NK-92 treated with Interleukin-12 subunit alpha and Interleukin-12 subunit beta, amount 100 ng/mL, for 24 hours (cell line): ENCODE data around the gene NUTM2E.
"Not testable (repeated sequence)": the region's sequence is repeated elsewhere in the genome, so short reads cannot be mapped to it uniquely, and the experiment has no call there.

Experiments
- DNase-seq: peaks from one replicate; lab custom pipeline; 2025; lab: John Stamatoyannopoulos, UW

NUTM2E gene

GRCh38 chr10:79826496-79827215 lies at the start of gene NUTM2E:
Gene NUTM2E (plus strand): TSS chr10:79826739. CDS start chr10:79841741, 15,002 bp downstream.
- DNase-seq: peak; percentile 71

GRCh38 chr10:79777997-79778396 lies 48.5 kb upstream of the NUTM2E start:
- not testable (repeated sequence) for DNase-seq

GRCh38 chr10:79779310-79779938 lies 47.1 kb upstream of the NUTM2E start:
- peak; percentile 1 for DNase-seq

GRCh38 chr10:79779992-79780391 lies 46.5 kb upstream of the NUTM2E start:
- DNase-seq: not testable (repeated sequence)

GRCh38 chr10:79781584-79781983 lies 45.0 kb upstream of the NUTM2E start:
- not testable (repeated sequence) for DNase-seq

- not testable (repeated sequence) for DNase-seq
Measured at GRCh38 chr10:79787455-79787952, 39.0 kb upstream of the NUTM2E start.

GRCh38 chr10:79789351-79789750 lies 37.2 kb upstream of the NUTM2E start:
- not testable (repeated sequence) for DNase-seq

- not testable (repeated sequence) for DNase-seq
Measured at GRCh38 chr10:79791906-79792517, 34.5 kb upstream of the NUTM2E start.

- DNase-seq: not testable (repeated sequence)
Measured at GRCh38 chr10:79799337-79799736, 27.2 kb upstream of the NUTM2E start.

GRCh38 chr10:79805857-79806256 lies 20.7 kb upstream of the NUTM2E start:
- not testable (repeated sequence) for DNase-seq

GRCh38 chr10:79811895-79812294 lies 14.6 kb upstream of the NUTM2E start:
- DNase-seq: not testable (repeated sequence)

- not testable (repeated sequence) for DNase-seq
Measured at GRCh38 chr10:79816290-79816689, 10.2 kb upstream of the NUTM2E start.

- DNase-seq: not testable (repeated sequence)
Measured at GRCh38 chr10:79823387-79823786, 3.2 kb upstream of the NUTM2E start.

- not testable (repeated sequence) for DNase-seq
Measured at GRCh38 chr10:79825587-79826011, 940 bp upstream of the NUTM2E start.

- not testable (repeated sequence) for DNase-seq
Measured at GRCh38 chr10:79826131-79826495, 426 bp upstream of the NUTM2E start.

- not testable (repeated sequence) for DNase-seq
Measured at GRCh38 chr10:79833833-79834232, 7.3 kb downstream of the NUTM2E start.

GRCh38 chr10:79835891-79836290 lies 9.4 kb downstream of the NUTM2E start:
- DNase-seq: not testable (repeated sequence)

- DNase-seq: not testable (repeated sequence)
Measured at GRCh38 chr10:79836891-79837290, 10.4 kb downstream of the NUTM2E start.

GRCh38 chr10:79838441-79838840 lies 11.9 kb downstream of the NUTM2E start:
- not testable (repeated sequence) for DNase-seq

GRCh38 chr10:79853191-79853854 lies 26.8 kb downstream of the NUTM2E start:
- DNase-seq: not testable (repeated sequence)

GRCh38 chr10:79862269-79862668 lies 35.7 kb downstream of the NUTM2E start:
- not testable (repeated sequence) for DNase-seq

- not testable (repeated sequence) for DNase-seq
Measured at GRCh38 chr10:79862803-79863202, 36.3 kb downstream of the NUTM2E start.
